ENCODE results near the gene DYRK1B.

DYRK1B gene

DNA sequence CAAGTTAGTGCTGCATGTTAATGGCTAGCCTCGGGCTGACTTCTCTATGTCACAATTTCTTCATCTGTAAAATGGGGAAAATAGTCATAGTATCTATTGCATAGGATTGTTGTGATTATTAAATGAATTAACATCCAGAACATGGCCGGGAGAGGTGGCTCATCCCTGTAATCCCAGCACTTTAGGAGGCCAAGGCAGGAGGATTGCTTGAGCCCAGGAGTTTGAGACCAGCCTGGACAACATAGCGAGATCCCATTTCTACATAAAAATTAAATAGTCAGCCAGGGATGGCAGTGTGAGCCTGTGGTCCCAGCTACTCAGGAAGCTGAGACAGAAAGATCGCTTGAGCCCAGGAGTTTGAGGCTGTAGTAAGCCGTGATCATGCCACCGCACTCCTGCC is 34.0 kb upstream of the DYRK1B start:
- TF ChIP-seq, protein P1, sequence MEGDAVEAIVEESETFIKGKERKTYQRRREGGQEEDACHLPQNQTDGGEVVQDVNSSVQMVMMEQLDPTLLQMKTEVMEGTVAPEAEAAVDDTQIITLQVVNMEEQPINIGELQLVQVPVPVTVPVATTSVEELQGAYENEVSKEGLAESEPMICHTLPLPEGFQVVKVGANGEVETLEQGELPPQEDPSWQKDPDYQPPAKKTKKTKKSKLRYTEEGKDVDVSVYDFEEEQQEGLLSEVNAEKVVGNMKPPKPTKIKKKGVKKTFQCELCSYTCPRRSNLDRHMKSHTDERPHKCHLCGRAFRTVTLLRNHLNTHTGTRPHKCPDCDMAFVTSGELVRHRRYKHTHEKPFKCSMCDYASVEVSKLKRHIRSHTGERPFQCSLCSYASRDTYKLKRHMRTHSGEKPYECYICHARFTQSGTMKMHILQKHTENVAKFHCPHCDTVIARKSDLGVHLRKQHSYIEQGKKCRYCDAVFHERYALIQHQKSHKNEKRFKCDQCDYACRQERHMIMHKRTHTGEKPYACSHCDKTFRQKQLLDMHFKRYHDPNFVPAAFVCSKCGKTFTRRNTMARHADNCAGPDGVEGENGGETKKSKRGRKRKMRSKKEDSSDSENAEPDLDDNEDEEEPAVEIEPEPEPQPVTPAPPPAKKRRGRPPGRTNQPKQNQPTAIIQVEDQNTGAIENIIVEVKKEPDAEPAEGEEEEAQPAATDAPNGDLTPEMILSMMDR (IDR thresholded peaks at IDR 0.05), result no peak

DNA sequence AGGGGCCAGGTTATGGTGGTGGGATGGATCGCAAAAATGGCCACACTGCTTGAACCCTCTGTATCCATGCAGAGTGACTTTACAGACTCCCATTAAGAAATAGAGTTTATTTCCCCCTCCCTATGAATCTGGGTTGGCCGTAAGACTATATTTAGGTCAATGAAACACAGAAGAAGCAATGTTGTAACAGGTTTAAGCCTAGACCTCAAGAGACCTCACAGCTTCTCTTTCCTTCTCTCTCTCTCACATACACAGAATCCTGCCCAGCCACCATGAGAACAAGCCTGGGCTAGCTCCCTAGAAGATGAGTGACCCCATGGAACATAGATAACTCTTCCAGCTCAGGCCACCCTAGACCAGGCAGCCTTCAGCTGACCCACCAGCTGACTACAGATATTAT is 33.2 kb upstream of the DYRK1B start:
- TF ChIP-seq, protein P1 (IDR thresholded peaks at IDR 0.05), result no peak

DNA sequence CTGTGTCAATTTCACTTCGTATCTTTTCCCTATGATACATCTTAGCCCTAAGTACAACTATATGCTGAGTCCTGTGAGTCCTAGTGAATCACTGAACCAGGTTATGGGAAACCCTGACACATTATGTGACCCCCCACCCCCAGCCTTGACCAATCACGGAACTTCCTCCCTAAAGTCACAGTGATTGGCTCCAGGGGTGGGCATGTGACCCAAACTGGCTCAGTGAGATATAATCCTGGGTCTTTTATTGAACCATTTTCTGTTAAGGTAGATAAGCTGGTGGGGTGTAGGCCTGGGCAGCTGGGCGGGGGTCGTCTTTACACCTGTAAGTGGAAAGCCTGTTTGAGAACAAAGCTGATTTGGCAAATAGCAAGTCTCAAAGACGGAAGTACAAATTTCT is 32.0 kb upstream of the DYRK1B start:
- TF ChIP-seq, protein P1 (IDR thresholded peaks at IDR 0.05), result no peak

DNA sequence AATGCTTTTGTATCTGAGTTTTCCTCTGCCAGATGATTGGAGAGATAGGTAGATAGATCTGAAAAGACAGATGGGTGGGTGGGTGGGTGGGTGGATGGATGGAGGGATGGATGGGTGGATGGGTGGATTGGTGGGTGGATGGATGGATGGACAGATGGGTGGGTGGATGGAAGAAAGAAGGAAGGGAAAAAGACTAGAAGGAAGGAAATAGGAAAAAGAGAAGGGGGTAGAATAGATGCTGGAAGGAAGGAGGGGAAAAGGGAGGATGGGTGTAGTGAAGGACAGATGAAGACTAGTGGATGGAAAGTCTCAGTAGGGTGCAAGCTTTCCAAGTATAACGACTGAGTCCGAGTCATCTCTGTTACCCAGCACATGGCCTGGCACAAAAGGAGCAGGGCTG is 31.2 kb upstream of the DYRK1B start:
- TF ChIP-seq, protein P1 (IDR thresholded peaks at IDR 0.05), result no peak

- TF ChIP-seq, protein P1 (IDR thresholded peaks at IDR 0.05), result no peak
Observed at GRCh38 chr19:39864118-39864517, 30.2 kb upstream of the DYRK1B start.

- TF ChIP-seq, protein P1 (IDR thresholded peaks at IDR 0.05), result no peak
Observed at GRCh38 chr19:39858541-39858940, 24.6 kb upstream of the DYRK1B start.

GRCh38 chr19:39852882-39853281 is 18.9 kb upstream of the DYRK1B start:
- TF ChIP-seq, protein P1 (IDR thresholded peaks at IDR 0.05), result no peak

GRCh38 chr19:39850892-39851291 is 16.9 kb upstream of the DYRK1B start:
- TF ChIP-seq, protein P1 (IDR thresholded peaks at IDR 0.05), result no peak
